ENCODE data around the gene GAMT. TPM values are rescaled to one million over a fixed set of nuclear protein-coding genes. Genes with fewer than 3 reads are reported as not detected.
"Not testable (repeated sequence)": the region's sequence is repeated elsewhere in the genome, so short reads cannot be mapped to it uniquely, and the experiment has no call there.

The GAMT gene
- polyA plus RNA-seq (ENCODE audit: insufficient read depth in 1 of 5, insufficient read length in 5 of 5, low replicate concordance in 1 of 5) = 10 to 100 TPM; 18.6 to 42.1 (median 22.2) TPM
- long read RNA-seq, donor 1, transcript GAMT-201 (6 exons, 1,121 nt) = major isoform, 30 of 44 reads
- long read RNA-seq, donor 1, partial matches to known transcripts = 14 of 44 reads
- long read RNA-seq, donor 1, other reads (novel, unspliced or antisense) = 0 of 44 reads
- long read RNA-seq, donor 2, transcript GAMT-201 (6 exons, 1,121 nt) = major isoform, 12 of 1,181 reads
- long read RNA-seq, donor 2, partial matches to known transcripts = 960 of 1,181 reads
- long read RNA-seq, donor 2, other reads (novel, unspliced or antisense) = 209 of 1,181 reads
- long read RNA-seq, donor 3, transcript GAMT-201 (6 exons, 1,121 nt) = major isoform, 20 of 1,817 reads
- long read RNA-seq, donor 3, partial matches to known transcripts = 1,265 of 1,817 reads
- long read RNA-seq, donor 3, other reads (novel, unspliced or antisense) = 532 of 1,817 reads
- long read RNA-seq, donor 4, transcript GAMT-201 (6 exons, 1,121 nt) = major isoform, 16 of 17 reads
- long read RNA-seq, donor 4, partial matches to known transcripts = 0 of 17 reads
- long read RNA-seq, donor 4, other reads (novel, unspliced or antisense) = 0 of 17 reads
- long read RNA-seq, donor 5, transcript GAMT-201 (6 exons, 1,121 nt) = major isoform, 27 of 2,207 reads
- long read RNA-seq, donor 5, partial matches to known transcripts = 1,769 of 2,207 reads
- long read RNA-seq, donor 5, other reads (novel, unspliced or antisense) = 410 of 2,207 reads
- long read RNA-seq, donor 6, transcript GAMT-201 (6 exons, 1,121 nt) = major isoform, 26 of 26 reads
- long read RNA-seq, donor 6, partial matches to known transcripts = 0 of 26 reads
- long read RNA-seq, donor 6, other reads (novel, unspliced or antisense) = 0 of 26 reads
- long read RNA-seq, donor 7, transcript GAMT-201 (6 exons, 1,121 nt) = major isoform, 13 of 14 reads
- long read RNA-seq, donor 7, partial matches to known transcripts = 0 of 14 reads
- long read RNA-seq, donor 7, other reads (novel, unspliced or antisense) = 0 of 14 reads
- long read RNA-seq, donor 8, partial matches to known transcripts = 610 of 856 reads
- long read RNA-seq, donor 8, other reads (novel, unspliced or antisense) = 243 of 856 reads

DNA sequence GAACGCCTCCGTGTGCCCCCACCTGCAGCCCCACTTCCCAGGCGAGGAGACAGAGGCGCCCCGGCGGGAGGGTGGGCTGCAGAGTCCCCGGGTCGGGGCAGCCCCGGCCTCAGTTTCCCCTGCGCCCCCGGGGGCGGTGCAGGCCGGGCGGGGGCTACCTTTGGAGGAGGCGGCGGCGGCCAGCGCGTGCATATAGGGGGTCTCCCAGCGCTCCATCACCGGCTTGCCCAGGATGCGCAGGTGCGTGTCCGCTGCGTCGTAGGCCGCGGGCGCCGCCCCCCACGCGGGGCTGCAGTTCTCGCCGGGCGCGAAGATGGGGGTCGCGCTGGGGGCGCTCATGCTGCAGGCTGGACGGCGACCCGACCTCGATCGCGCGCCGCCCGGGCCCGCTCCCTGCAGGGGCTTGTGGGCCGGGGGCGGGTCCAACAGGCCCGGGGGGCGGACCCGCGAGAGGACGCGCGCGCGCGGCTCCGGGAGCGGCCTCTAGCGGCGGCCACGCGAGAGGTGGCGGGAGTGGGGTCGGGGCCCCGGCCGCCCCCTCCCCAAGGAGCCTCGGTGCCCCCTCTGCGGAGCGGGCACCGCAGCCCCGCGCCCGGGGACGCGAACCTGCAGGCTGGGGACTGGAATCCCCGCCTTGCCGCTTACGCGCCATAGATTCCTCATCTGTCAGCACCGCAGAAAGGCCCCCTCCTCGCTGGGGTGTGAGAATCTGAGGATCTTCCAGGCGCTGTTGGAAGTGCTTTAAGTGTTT lies at the start of gene GAMT:
GAMT (minus strand) TSS at position 405 of the 751 bp plus-strand sequence; CDS start at position 339, 66 bp downstream.
- DNase-seq = no peak

- DNase-seq = no peak
Measured at GRCh38 chr19:1449467-1450442, 48.4 kb upstream of the GAMT start, which contains the start of gene APC2. Gene APC2 (plus strand): TSS chr19:1450121. CDS start chr19:1453002, 2,881 bp downstream.

GRCh38 chr19:1447944-1448343 lies 46.6 kb upstream of the GAMT start:
- no peak for DNase-seq

- DNase-seq = no peak
Measured at GRCh38 chr19:1447504-1447903, 46.2 kb upstream of the GAMT start.

GRCh38 chr19:1446713-1447481 lies 45.6 kb upstream of the GAMT start:
- DNase-seq = no peak

GRCh38 chr19:1445932-1446712 lies 44.8 kb upstream of the GAMT start:
- no peak for DNase-seq

- peak; percentile 44 to 52 for DNase-seq
Measured at GRCh38 chr19:1445185-1445931, 44.0 kb upstream of the GAMT start.

DNA sequence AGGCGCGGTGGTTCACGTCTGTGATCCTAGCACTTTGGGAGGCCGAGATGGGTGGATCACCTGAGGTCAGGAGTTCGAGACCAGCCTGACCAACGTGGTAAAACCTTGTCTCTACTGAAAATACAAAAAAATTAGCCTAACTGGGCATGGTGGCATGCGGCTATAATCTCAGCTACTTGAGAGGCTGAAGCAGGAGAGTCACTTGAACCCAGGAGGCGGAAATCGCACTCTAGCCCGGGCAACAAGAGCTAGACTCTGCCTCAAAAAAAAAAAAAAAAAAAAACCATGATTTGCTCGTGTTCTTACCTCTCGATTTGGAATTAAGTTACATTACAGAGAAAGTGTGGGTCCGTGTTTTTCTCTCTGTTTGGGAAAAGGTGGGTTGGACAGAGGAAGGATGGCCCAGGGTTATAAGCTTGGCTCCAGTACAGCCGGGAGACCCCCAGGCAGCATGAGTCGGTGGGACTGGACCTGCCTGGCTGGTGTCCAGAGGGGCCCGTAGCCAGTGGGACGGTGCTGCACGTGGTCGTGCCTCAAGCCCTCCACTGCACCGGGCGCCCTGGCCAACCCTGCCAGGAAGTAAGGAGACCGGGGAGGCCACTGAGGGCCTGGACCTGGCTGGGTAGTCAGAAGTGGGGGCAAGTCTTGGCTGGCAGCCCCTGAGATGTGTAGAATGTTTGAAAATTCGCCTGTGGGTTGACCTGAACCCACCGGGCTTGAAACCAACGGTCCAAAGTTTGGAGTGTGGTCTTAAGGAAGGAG lies 40.5 kb upstream of the GAMT start:
- DNase-seq = no peak

- DNase-seq = no peak
Measured at GRCh38 chr19:1441022-1441426, 39.7 kb upstream of the GAMT start.

GRCh38 chr19:1440418-1440801 lies 39.1 kb upstream of the GAMT start:
- no peak for DNase-seq

DNA sequence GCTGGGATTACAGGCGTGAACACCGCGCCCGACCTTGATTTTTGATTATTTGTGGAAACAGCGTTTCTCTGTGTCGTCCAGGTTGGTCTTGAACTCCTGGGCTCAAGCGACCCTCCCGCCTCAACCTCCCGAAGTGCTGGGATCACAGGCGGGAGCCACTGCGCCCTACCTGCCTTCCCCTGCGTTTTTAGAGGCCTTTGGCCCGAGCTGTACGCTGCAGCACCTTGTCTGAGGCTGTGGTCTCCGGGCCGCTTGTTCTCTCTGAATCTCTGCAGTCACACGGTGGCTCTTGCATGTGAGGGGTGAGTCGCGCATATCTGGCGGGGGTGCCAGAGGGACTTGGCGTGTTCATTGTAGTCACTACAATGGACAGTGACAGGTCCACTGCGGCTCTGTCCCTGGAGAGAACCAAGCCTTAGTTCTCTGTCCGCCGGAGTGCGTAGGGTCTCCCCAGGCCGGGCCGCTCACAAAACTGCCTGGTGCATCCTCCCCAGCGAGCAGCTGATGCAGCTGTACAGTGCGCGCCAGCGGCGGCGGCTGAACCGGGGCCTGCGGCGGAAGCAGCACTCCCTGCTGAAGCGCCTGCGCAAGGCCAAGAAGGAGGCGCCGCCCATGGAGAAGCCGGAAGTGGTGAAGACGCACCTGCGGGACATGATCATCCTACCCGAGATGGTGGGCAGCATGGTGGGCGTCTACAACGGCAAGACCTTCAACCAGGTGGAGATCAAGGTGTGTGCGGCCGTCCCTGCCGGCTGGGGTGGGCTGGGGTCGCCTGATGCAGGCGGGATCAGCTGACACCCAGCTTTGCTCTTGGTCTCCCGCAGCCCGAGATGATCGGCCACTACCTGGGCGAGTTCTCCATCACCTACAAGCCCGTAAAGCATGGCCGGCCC lies 38.4 kb upstream of the GAMT start:
- DNase-seq = not testable (repeated sequence)

GRCh38 chr19:1438933-1439354 lies 37.6 kb upstream of the GAMT start:
- no peak for DNase-seq

DNA sequence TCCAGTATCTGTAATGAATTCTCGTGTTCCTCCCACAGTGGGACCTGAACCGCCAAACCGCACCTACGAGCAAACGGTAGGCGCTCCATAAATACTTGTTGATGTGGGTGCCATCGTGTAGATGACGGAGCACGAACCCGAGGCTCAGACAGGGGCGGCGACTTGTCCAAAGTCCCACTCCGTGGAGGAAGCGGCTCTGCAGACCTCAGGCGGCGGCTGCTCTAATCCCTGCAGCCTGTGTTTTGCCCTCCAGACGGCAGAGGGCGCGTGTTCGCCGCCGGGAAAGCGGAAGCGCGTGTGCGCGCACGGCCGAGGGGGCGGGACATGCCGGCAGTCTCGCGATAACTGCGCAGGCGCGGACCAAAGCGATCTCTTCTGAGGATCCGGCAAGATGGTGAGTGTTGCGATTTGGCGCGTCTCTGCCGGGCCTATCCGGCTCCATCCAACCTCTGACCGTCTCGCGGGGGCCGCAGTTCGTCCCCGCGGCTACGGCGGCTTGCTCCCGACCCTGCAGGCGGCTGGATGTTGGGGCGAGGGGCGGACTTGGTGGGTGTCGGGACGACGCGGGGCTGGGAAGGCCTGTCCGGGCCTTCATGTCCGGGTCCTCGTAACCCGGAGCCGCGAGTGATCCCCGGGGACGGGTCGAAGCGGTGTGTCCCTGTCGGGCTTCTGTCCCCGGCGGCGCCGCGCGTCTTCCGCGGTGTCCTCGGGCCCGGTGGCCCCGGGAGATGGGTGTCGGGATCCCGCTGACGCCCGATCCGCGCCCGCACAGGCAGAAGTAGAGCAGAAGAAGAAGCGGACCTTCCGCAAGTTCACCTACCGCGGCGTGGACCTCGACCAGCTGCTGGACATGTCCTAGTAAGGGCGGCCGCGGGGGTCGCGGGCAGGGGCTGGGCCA lies 36.9 kb upstream of the GAMT start, which contains the start of gene RPS15:
RPS15 (plus strand) TSS at position 362 of the 898 bp plus-strand sequence; CDS start at position 392, 30 bp downstream.
- DNase-seq = peak; percentile 97 to 98

- DNase-seq = no peak
Measured at GRCh38 chr19:1437609-1438008, 36.3 kb upstream of the GAMT start.
